ENCODE data around the gene PDX1.

PDX1 gene

DNA sequence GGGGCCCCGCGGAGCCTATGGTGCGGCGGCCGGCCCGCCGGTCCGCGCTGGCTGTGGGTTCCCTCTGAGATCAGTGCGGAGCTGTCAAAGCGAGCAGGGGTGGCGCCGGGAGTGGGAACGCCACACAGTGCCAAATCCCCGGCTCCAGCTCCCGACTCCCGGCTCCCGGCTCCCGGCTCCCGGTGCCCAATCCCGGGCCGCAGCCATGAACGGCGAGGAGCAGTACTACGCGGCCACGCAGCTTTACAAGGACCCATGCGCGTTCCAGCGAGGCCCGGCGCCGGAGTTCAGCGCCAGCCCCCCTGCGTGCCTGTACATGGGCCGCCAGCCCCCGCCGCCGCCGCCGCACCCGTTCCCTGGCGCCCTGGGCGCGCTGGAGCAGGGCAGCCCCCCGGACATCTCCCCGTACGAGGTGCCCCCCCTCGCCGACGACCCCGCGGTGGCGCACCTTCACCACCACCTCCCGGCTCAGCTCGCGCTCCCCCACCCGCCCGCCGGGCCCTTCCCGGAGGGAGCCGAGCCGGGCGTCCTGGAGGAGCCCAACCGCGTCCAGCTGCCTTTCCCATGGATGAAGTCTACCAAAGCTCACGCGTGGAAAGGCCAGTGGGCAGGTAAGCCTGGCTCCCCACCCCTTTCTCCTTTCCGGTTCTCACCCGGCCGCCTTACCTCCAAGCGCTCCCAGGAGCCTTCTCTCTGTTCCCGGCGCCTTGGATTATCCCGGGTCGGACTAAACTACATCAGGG, at the start of gene PDX1:
Gene PDX1, plus strand, starts transcription at position 67 of the 743 bp plus-strand sequence. Its CDS starts 139 bp downstream, at position 206.
- DNase-seq (ENCODE audit: low read depth, low spot score), result no peak

GRCh38 chr13:27878274-27878673, 41.5 kb upstream of the PDX1 start:
- DNase-seq (ENCODE audit: low read depth, low spot score), result no peak

DNA sequence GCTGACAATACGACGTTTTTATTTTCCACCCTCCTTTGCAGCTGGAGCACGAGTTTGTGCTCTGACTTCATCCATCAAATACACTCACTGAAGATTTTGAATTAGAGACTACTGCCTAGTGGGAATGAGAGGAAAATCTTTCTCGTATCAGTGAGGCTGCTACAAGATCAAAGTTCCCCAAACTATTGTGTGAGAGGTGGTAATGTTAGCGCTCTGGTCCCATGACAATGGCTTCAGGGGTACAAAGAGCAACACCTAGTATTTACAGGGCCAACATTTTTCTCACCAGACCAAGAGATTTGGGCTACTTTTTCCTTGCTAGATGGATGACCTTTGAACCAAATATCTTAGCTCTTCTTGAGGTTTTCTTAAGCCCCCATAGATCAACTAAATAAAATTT, 30.3 kb upstream of the PDX1 start:
- DNase-seq (ENCODE audit: low read depth, low spot score), result no peak

DNA sequence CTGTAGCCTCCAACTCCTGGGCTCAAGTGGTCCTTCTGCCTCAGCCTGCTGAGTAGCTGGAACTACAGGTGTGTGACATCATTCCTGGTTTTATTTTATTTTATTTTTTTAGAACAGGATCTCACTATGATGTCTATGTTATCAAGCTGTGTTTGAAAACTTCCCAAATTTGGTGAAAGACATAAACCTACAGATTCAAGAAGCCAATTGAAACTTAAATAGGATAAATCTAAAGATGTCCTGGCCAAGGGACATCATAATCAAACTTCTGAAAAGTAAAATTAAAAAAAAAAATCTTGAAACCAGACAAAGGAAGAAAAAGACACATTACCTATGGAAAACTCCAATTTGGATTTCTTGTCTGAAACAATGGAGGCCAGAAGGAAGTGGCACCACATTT, 23.1 kb upstream of the PDX1 start:
- no peak for DNase-seq (ENCODE audit: low read depth, low spot score)

DNA sequence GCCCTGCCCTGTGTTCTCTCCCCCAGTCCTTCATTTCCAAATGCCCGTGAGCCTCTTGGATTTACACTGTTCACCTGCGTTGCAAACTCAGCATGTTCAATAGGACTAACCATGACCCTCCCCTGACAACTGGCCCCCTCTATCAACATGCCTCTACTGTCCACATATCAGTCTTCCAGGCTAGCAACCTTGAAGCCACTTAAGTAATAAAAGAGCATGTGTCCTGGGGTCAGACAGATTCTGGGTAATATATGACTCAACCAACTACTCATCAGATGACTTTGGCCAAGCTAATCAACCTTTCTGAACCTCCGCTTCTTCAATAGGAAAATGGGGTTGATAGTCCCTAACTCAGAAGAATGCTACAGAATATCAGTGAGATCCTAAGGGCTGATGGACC, 15.1 kb upstream of the PDX1 start:
- no peak for DNase-seq (ENCODE audit: low read depth, low spot score)

- no peak for DNase-seq (ENCODE audit: low read depth, low spot score)
These were observed 14.2 kb upstream of the PDX1 start for GRCh38 chr13:27905650-27906049.

DNA sequence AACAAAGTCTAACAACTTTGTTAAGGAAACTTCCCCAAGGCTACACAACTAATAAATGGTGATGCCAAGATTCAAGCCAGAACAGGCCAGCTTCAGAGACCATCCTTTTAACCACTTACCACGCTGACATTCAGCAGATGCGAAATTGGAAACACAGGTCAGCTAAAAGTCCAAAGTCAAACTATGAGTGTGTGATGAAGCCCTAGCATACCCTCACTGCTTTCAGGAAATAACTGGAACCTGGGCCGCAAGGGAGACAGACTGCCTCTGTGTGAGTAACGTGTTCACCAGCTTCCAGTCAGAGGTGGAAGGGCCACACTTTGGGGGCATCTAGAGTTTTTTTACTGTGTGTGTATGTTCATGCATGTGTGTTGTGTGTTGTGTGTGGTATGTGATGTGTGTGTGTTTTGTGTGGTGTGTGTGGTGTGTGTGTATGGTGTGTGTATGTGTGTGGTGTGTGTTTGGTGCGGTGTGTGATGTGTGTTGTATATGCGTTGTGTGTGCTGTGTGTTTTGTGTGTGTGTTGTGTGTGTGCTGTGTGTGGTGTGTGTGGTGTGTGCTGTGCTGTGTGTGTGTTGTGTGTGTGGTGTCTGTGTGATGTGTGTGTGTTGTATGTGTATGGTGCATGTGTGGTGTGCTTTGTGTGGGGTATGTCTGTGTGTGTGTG, 12.5 kb upstream of the PDX1 start:
- no peak for DNase-seq (ENCODE audit: low read depth, low spot score)

DNA sequence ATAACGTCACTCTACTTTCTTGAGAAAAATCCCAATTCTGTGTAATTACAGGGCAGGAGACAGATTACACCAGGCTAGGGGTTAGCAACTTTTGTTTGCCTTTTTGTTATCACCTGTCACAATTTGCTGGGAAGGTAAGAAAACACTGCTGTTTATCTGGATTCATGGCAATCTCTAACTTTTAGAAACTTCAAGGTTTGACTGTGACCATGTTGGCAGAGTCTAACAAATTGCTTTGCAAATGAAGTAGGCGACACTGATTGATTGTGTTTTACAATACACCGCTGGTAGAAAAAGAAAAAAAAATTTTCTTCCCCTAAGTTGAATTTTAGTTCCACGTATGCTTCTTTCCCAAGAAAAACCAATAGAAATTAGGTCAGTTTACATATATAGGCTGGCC, 10.4 kb upstream of the PDX1 start:
- DNase-seq (ENCODE audit: low read depth, low spot score), result no peak

- no peak for DNase-seq (ENCODE audit: low read depth, low spot score)
These were observed 8.3 kb upstream of the PDX1 start for GRCh38 chr13:27911521-27911920.

DNA sequence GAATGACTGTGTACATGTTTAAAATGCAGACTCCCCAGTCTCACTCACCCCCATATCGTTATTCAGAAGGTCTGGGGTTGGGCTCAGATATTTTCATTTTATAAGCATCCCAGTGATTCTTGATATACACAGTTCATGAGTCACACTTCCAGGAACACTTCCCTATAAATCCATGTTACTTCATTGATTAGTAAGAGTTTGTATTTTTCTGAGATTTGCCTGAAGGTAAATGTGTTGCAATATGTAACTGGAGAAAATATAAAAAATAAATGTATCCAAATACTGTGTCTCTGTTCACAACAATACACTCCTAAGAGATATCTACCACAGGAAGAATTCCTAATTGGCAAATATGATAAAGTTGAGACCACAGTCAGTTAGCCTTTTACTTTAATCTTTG, 6.6 kb upstream of the PDX1 start:
- no peak for DNase-seq (ENCODE audit: low read depth, low spot score)

DNA sequence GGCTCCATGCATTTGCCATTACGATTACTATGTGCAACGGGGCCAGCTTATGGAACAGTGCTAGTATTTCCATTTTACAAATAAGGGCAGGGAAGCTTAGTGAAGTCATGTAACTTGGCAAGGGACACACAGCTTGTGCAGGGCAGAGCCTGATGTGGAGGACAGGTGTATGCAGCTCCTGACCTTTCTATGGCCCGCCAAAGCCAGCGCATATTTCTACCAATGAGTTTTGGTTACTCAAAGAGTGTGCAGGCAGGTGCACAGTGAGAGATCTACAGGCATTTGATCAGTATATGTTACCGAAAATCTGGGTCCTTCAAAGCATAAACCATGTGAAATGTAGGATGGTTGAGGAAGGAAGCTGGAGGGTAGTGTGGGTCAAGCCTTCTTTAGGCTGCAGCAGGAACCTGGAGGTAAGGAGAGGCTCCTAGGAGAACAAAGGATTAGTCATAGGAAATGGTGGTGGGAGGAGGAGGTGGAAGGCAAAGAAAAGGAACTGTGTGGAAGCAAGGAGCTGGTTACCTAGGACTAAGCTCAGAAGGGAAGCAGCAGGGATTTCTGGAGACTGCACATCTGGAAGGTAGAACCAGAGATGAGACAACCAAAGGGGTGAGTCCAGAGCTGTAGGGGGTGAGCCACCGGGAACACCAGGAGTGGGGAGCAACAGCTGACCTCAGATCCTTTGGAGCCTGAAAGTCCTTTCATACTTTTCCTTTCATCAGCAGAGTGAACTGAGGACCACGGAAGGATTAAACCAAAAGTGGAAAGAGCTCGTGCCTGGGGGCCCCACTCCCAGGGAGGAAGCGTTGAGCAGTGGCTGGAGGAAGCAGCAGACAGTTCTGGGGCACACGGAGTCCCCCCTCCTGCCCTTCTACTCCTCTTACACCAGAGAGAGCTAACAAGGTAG, 4.2 kb upstream of the PDX1 start:
- DNase-seq (ENCODE audit: low read depth, low spot score), result no peak

- DNase-seq (ENCODE audit: low read depth, low spot score), result no peak
These were observed 2.5 kb upstream of the PDX1 start for GRCh38 chr13:27917121-27917947.

DNA sequence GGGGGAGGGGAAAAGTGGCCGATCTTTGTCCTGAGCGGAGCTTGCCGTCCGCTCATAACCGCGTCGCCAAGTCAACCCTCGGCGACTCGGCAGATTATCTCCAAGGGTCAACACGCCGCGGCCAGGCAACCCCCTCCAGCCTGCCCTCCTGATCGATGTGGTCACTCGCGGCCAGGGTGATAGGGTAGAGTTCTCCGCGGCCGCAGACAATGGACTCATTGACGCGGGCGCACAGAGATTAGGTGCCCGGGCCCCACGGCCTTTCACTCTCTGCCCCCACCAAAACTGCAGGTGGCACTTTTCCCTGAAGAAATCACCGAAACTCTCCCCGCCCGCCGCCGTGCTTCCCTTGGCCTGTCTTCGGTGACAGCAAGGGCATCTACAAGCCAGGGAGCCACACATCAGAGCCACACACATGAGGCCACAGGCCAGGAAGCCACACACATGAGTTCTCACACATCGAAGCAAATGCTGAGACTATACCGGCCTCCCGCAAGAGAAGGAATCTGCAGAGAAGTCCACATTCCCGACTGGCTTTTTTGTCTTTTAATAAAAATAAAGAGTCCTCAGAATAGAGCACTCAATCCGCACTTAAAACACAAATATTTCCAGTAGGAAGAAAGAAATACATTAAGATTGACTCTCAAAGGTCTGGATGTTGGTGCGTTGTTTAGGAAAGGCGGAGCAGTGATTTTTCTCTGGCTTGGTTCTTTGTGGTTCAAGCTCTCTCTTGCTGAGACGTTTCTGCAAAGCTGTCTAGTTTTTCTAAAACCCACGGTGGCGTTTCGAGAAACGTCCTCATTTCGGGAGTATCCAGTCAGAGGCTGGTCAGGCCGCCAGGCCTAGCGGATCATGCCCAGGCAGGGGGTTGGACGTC, 1.5 kb upstream of the PDX1 start:
- DNase-seq (ENCODE audit: low read depth, low spot score), result no peak

GRCh38 chr13:27918918-27919658, 712 bp upstream of the PDX1 start:
- DNase-seq (ENCODE audit: low read depth, low spot score), result no peak

DNA sequence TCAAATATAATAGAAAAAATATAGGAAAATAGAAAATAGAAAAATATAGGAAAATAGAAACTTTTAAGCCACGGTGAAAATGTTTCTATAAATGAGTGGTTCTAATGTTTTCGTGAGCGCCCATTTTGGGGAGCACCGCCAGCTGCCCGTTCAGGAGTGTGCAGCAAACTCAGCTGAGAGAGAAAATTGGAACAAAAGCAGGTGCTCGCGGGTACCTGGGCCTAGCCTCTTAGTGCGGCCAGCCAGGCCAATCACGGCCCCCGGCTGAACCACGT, 204 bp upstream of the PDX1 start:
- DNase-seq (ENCODE audit: low read depth, low spot score), result no peak

GRCh38 chr13:27920677-27921420, 1.0 kb downstream of the PDX1 start:
- DNase-seq (ENCODE audit: low read depth, low spot score), result peak; percentile 29

- no peak for DNase-seq (ENCODE audit: low read depth, low spot score)
These were observed 1.7 kb downstream of the PDX1 start for GRCh38 chr13:27921421-27921960.

GRCh38 chr13:27921961-27922882, 2.4 kb downstream of the PDX1 start:
- DNase-seq (ENCODE audit: low read depth, low spot score), result no peak
